H1 (cell line): ENCODE data around the gene DDX51. TPM values are rescaled to one million over a fixed set of nuclear protein-coding genes. Genes with fewer than 3 reads are reported as not detected.

Experiments used
- CTCF ChIA-PET: fragments of 300-600 bp; sonication (Branson Sonifier 250); formaldehyde crosslinking; loops from one replicate; lab custom pipeline; 2021; ENCODE audit not compliant: partially characterized antibody; lab: Charles Lee
- POLR2A ChIA-PET: fragments of 300-600 bp; sonication (Branson Sonifier 250); formaldehyde crosslinking; loops from one replicate; lab custom pipeline; 2021; ENCODE audit warnings: inconsistent platforms; ENCODE audit not compliant: partially characterized antibody; lab: Charles Lee
- DNase-seq, 2 experiments: peaks; one replicate each; pipeline versions ENCODE4 v3.0.0 to v3.0.0-alpha.2; 2010 to 2022; ENCODE audit warnings: low spot score in 2 of 2, low read depth in 1 of 2, mixed read lengths in 1 of 2
- FAIRE-seq: peaks from 2 replicates; lab custom pipeline; 2011; peaks lifted over from hg19 to GRCh38; lab: Jason Lieb, UNC
- H2AFZ ChIP-seq: 2 replicates; pipeline ENCODE4 v1.8.1; 2012; ENCODE audit warnings: low read length, inconsistent platforms
- H2AK5ac ChIP-seq: 2 replicates; pipeline ENCODE4 v1.6.1; 2013; ENCODE audit warnings: low read depth, low read length
- H2BK120ac ChIP-seq: replicated peaks from 2 replicates; pipeline ENCODE3; 2013; ENCODE audit warnings: low read depth, low read length, inconsistent platforms
- H2BK12ac ChIP-seq: 2 replicates; pipeline ENCODE4 v1.6.1; 2013; ENCODE audit warnings: low read depth, low read length
- H2BK15ac ChIP-seq: 2 replicates; pipeline ENCODE4 v1.6.1; 2013; ENCODE audit warnings: low read length
- H2BK20ac ChIP-seq: 2 replicates; pipeline ENCODE4 v1.6.1; 2013; ENCODE audit warnings: low read length
- H2BK5ac ChIP-seq: 2 replicates; pipeline ENCODE4 v1.6.1; 2013; ENCODE audit warnings: low read depth, low read length
- H3K14ac ChIP-seq: 2 replicates; pipeline ENCODE4 v1.6.1; 2013; ENCODE audit warnings: inconsistent platforms; ENCODE audit not compliant: insufficient read length
- H3K18ac ChIP-seq: 2 replicates; pipeline ENCODE4 v1.6.1; 2013; ENCODE audit warnings: low read length; ENCODE audit errors: extremely low read depth
- H3K23ac ChIP-seq: 2 replicates; pipeline ENCODE4 v1.6.1; 2013; ENCODE audit warnings: inconsistent platforms; ENCODE audit not compliant: insufficient read length
- H3K23me2 ChIP-seq: 2 replicates; pipeline ENCODE4 v1.6.1; 2013; ENCODE audit warnings: low read depth, low read length
- H3K27ac ChIP-seq: 2 replicates; pipeline ENCODE4 v1.6.1; 2011; ENCODE audit warnings: low read depth, low read length, inconsistent platforms
- H3K27me3 ChIP-seq, 4 experiments: replicated peaks in 1 of 4; 1 replicate in 1 of 4; 2 replicates in 3 of 4; pipeline versions ENCODE4 v1.6.1 to v1.8.1; 2011 to 2013; ENCODE audit warnings: low read length in 3 of 4, mild to moderate bottlenecking in 3 of 4, inconsistent platforms in 2 of 4, mixed read lengths in 2 of 4, moderate library complexity in 1 of 4; ENCODE audit not compliant: control insufficient read depth in 3 of 4, insufficient read depth in 3 of 4; ENCODE audit errors: extremely low read depth in 1 of 4
- H3K36me3 ChIP-seq, 4 experiments: 2 replicates each; pipeline versions ENCODE4 v1.6.1 to v1.8.1; 2011 to 2013; ENCODE audit warnings: mild to moderate bottlenecking in 4 of 4, low read length in 3 of 4, moderate library complexity in 2 of 4, control low read depth in 1 of 4, inconsistent platforms in 1 of 4; ENCODE audit not compliant: insufficient read depth in 4 of 4, control insufficient read depth in 2 of 4
- H3K4ac ChIP-seq: replicated peaks from 2 replicates; pipeline ENCODE3; 2013; ENCODE audit warnings: low read length, low read depth, mixed read lengths, inconsistent platforms; ENCODE audit not compliant: insufficient read length
- H3K4me1 ChIP-seq, 4 experiments: replicated peaks in 1 of 4; 1 replicate in 1 of 4; 2 replicates in 3 of 4; pipeline versions ENCODE4 v1.6.1 to v1.8.1; 2011 to 2013; ENCODE audit warnings: low read length in 3 of 4, inconsistent platforms in 2 of 4, mixed read lengths in 1 of 4; ENCODE audit not compliant: insufficient read depth in 4 of 4, control insufficient read depth in 3 of 4
- H3K4me2 ChIP-seq, 2 experiments: 2 replicates each; pipeline versions ENCODE4 v1.6.1 to v1.8.1; 2011 to 2013; ENCODE audit warnings: low read depth in 2 of 2, low read length in 2 of 2, control low read depth in 1 of 2, inconsistent platforms in 1 of 2, mild to moderate bottlenecking in 1 of 2; ENCODE audit not compliant: insufficient read depth in 1 of 2
- H3K4me3 ChIP-seq, 4 experiments: fragments of 200-600, 300-600 bp in 1 of 4; sonication (generic), shearing (Covaris generic), sonication (Bioruptor Twin) in 1 of 4; 2 replicates each; pipeline versions ENCODE4 v1.5.1 to v1.8.1; 2011 to 2016; ENCODE audit warnings: low read length in 4 of 4, low read depth in 3 of 4, control low read depth in 2 of 4, inconsistent platforms in 2 of 4, mild to moderate bottlenecking in 2 of 4, mixed read lengths in 1 of 4, moderate library complexity in 1 of 4; ENCODE audit not compliant: insufficient read depth in 2 of 4; ENCODE audit errors: extremely low read depth in 1 of 4
- H3K56ac ChIP-seq: replicated peaks from 2 replicates; pipeline ENCODE3; 2013; ENCODE audit warnings: low read depth, mild to moderate bottlenecking, mixed read lengths, low read length, inconsistent platforms; ENCODE audit not compliant: insufficient read length
- H3K79me1 ChIP-seq: 2 replicates; pipeline ENCODE4 v1.6.1; 2013; ENCODE audit warnings: low read depth, low read length, control low read depth
- H3K79me2 ChIP-seq, 2 experiments: 2 replicates each; pipeline versions ENCODE4 v1.6.1 to v1.8.1; 2012 to 2013; ENCODE audit warnings: low read length in 2 of 2, mild to moderate bottlenecking in 2 of 2, inconsistent platforms in 1 of 2; ENCODE audit not compliant: insufficient read depth in 2 of 2, control insufficient read depth in 1 of 2
- H3K9ac ChIP-seq, 4 experiments: replicated peaks in 1 of 4; 1 replicate in 1 of 4; 2 replicates in 3 of 4; pipeline versions ENCODE4 v1.6.1 to v1.8.1; 2011 to 2013; ENCODE audit warnings: low read depth in 3 of 4, low read length in 3 of 4, control low read depth in 2 of 4, mild to moderate bottlenecking in 2 of 4, moderate library complexity in 2 of 4, inconsistent platforms in 1 of 4; ENCODE audit errors: extremely low read depth in 1 of 4
- H3K9me3 ChIP-seq, 2 experiments: 2 replicates each; pipeline versions ENCODE4 v1.6.1 to v1.8.1; 2012 to 2013; ENCODE audit warnings: mild to moderate bottlenecking in 2 of 2, moderate library complexity in 2 of 2, control low read depth in 1 of 2, inconsistent platforms in 1 of 2, low read depth in 1 of 2, low read length in 1 of 2, mixed read lengths in 1 of 2; ENCODE audit not compliant: insufficient read depth in 2 of 2
- H4K20me1 ChIP-seq, 2 experiments: replicated peaks in 1 of 2; 2 replicates each; pipeline versions ENCODE3 to v1.8.1; 2011 to 2013; ENCODE audit warnings: inconsistent platforms in 2 of 2, low read length in 2 of 2, mild to moderate bottlenecking in 1 of 2; ENCODE audit not compliant: insufficient read depth in 2 of 2, control insufficient read depth in 1 of 2
- H4K5ac ChIP-seq: 2 replicates; pipeline ENCODE4 v1.6.1; 2013; ENCODE audit warnings: low read length, low read depth, mixed read lengths, inconsistent platforms; ENCODE audit not compliant: insufficient read length
- H4K8ac ChIP-seq: 2 replicates; pipeline ENCODE4 v1.8.0; 2013; ENCODE audit warnings: mild to moderate bottlenecking, moderate library complexity, low read length, inconsistent platforms; ENCODE audit not compliant: insufficient read depth; ENCODE audit errors: extremely low read depth
- H4K91ac ChIP-seq: replicated peaks from 2 replicates; pipeline ENCODE3; 2013; ENCODE audit warnings: low read length, mixed read lengths, inconsistent platforms; ENCODE audit not compliant: insufficient read length
- BACH1 ChIP-seq: IDR thresholded peaks from 2 replicates; pipeline ENCODE4 v1.6.1; 2012; ENCODE audit warnings: low read length, improper control_type of control experiment
- EP300 ChIP-seq, 2 experiments: IDR thresholded peaks; 1 replicate in 1 of 2; 2 replicates in 1 of 2; pipeline ENCODE4 v1.6.1; 2011 to 2012; ENCODE audit warnings: low read depth in 2 of 2, low read length in 2 of 2, mild to moderate bottlenecking in 2 of 2, borderline replicate concordance in 1 of 2, inconsistent platforms in 1 of 2, moderate library complexity in 1 of 2
- EZH2 ChIP-seq: fragments of 200-600 bp; sonication (generic); IDR thresholded peaks from 2 replicates; pipeline ENCODE4 v1.7.1; 2012; ENCODE audit warnings: low read depth, mild to moderate bottlenecking, moderate library complexity, low read length, inconsistent platforms; ENCODE audit not compliant: severe bottlenecking
- JUND ChIP-seq: IDR thresholded peaks from 2 replicates; pipeline ENCODE4 v1.6.1; 2011; ENCODE audit warnings: mild to moderate bottlenecking, improper control_type of control experiment, low read length
- NRF1 ChIP-seq: IDR thresholded peaks from 2 replicates; pipeline ENCODE4 v1.6.1; 2011; ENCODE audit warnings: mild to moderate bottlenecking, low read depth, low read length, improper control_type of control experiment
- RAD21 ChIP-seq, 2 experiments: IDR thresholded peaks in 1 of 2; conservative IDR thresholded peaks in 1 of 2; 2 replicates each; pipeline ENCODE4 v1.6.1; 2011; ENCODE audit warnings: low read depth in 2 of 2, low read length in 2 of 2, improper control_type of control experiment in 1 of 2, inconsistent platforms in 1 of 2, mild to moderate bottlenecking in 1 of 2, moderate library complexity in 1 of 2
- SRF ChIP-seq: IDR thresholded peaks from 2 replicates; pipeline ENCODE4 v1.6.1; 2011; ENCODE audit warnings: mild to moderate bottlenecking, low read depth, low read length, moderate library complexity
- WGBS, 2 experiments: shearing (Covaris generic) in 1 of 2; methylation state at CpG; one replicate each; pipeline versions ENCODE4 v1.1.6 to v1.1.7; 2013 to 2015; ENCODE audit warnings: low lambda C conversion rate in 2 of 2, mixed read lengths in 2 of 2, inconsistent platforms in 1 of 2, low coverage in 1 of 2, missing lambda C conversion rate in 1 of 2; ENCODE audit not compliant: insufficient replicate concordance in 2 of 2, insufficient coverage in 1 of 2, insufficient read length in 1 of 2; ENCODE audit errors: extremely low coverage in 1 of 2, missing lambda C conversion rate in 1 of 2; 5-methylcytosine and 5-hydroxymethylcytosine counted together
- polyA plus RNA-seq, 7 experiments: library from polyadenylated mRNA; depleted of rRNA in 3 of 7; stranded (reverse) in 5 of 7; unstranded in 2 of 7; fragments of >200 nt in 5 of 7; fragments of 200-250 nt in 2 of 7; gene quantifications; 1 replicate in 5 of 7; 2 replicates in 1 of 7; 4 replicates in 1 of 7; pipeline versions ENCODE4 v1.2.1 to v1.2.3, GENCODE V29; 2011 to 2013; ENCODE audit warnings: missing spikeins in 2 of 7, mixed read lengths in 2 of 7
- total RNA-seq: library from RNA; stranded (reverse); fragmentation: NEBNext Ultra II Directional; extraction: Animal tissue kit (Norgen Biotek cat#: 25700); gene quantifications from 2 replicates; pipeline ENCODE4 v1.2.1, GENCODE V29; 2021

DDX51 gene
- total and polyA plus RNA-seq, 2 of the 8 experiments (the other 6 are each of a cell fraction or from before 2014, with no cell fraction given): 11.2 to 24.4 TPM

DNA sequence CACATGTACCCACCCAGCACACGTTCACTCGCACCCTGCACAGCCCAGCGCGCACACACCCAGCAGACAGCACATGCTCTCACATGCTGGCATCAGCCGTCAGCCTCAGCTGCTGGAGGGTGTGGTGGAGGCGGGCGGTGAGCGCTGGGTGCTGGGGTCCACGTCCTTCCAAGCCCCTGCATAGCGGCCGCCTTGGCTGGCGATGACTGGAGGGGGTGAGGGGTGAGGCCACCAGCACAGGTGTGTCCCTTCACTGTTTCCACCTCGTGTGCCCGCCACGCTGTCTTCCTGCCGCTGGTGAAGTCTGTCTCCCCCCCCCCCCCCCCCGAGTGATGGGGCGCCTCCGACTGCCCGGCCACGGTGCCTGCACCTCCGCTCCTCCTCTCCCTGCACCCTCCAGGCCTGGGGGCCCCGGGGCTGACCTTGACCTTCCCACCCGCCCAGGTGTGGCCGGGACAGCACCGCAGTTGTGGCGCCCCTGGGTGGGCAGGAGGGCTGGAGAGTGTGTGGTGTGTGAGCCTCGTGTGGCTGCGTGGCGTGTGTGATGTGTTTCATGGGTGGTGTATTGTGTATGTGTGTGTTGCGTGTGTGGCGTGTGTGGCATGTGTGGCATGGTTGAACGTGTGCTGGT lies 37.6 kb upstream of the DDX51 start:
- FAIRE-seq (no peak), DNase-seq (no peak)
- ChIA-PET POLR2A (no interaction called here), CTCF (no interaction called here)
- no peak overlapping the region for H2AFZ ChIP-seq
- no peak overlapping the region for H3K23ac ChIP-seq
- no peak overlapping the region for H3K9ac ChIP-seq
- H3K4me1 ChIP-seq: peaks cover 0 to 5% (median 0%) of the 10 kb centered on the region in 4 experiments; a peak in 1 of 7 replicates
- no peak overlapping the region for H3K27ac ChIP-seq
- H4K8ac ChIP-seq: no peak overlapping the region
- H4K5ac ChIP-seq: no peak overlapping the region
- no peak overlapping the region for H3K4me3 ChIP-seq
- peak overlapping the region; percentile 28; the same call in 1 of the 2 replicates for H2AK5ac ChIP-seq
- no peaks in the 10 kb centered on the region; a peak in 1 of 8 replicates for H3K36me3 ChIP-seq
- no peak overlapping the region for H2BK12ac ChIP-seq
- no peaks in the 10 kb centered on the region for H3K79me2 ChIP-seq
- H2BK15ac ChIP-seq: no peak overlapping the region
- peaks cover 0 to 9% of the 10 kb centered on the region in 2 experiments; a peak in 1 of 4 replicates for H3K9me3 ChIP-seq
- H4K20me1 ChIP-seq: peaks cover 0 to 10% of the 10 kb centered on the region in 2 experiments
- H3K14ac ChIP-seq: no peak overlapping the region
- H3K18ac ChIP-seq: no peak overlapping the region
- no peak overlapping the region for H2BK120ac ChIP-seq
- H3K4me2 ChIP-seq: no peak overlapping the region
- peaks cover 0 to 55% (median 30%) of the 10 kb centered on the region in 4 experiments; a peak in 5 of 7 replicates for H3K27me3 ChIP-seq
- no peak overlapping the region for H2BK20ac ChIP-seq
- H4K91ac ChIP-seq: no peak overlapping the region
- WGBS, 2 experiments: 92% methylated on average over 18 of the region's 33 CpGs; no CpG with 5 or more reads in 1 of the 2 experiments
- H2BK5ac ChIP-seq: no peak overlapping the region; the same call in 1 of the 2 replicates
- H3K79me1 ChIP-seq: no peaks in the 10 kb centered on the region
- peaks cover 6% of the 10 kb centered on the region; the same call in 1 of the 2 replicates for H3K23me2 ChIP-seq
- H3K56ac ChIP-seq: peak overlapping the region; percentile 39
- no peak overlapping the region for H3K4ac ChIP-seq
- TF ChIP-seq EZH2 (no peak), EP300 (IDR thresholded peaks at IDR 0.05; ENCODE audit: borderline replicate concordance in 1 of 2, low read depth in 2 of 2, low read length in 2 of 2) (no peak), RAD21 (IDR thresholded peaks at IDR 0.05 in 1 of 2, conservative IDR thresholded peaks at IDR 0.05 in 1 of 2; ENCODE audit: low read depth in 2 of 2, low read length in 2 of 2) (no peak), BACH1 (no peak), JUND (no peak), SRF (no peak), NRF1 (no peak)
